ENCODE data around the gene DOLK. TPM values are rescaled to one million over a fixed set of nuclear protein-coding genes. Genes with fewer than 3 reads are reported as not detected.
A peak's percentile ranks its signal among the peaks of the same experiment; 100 is the strongest.

Gene DOLK
- total and polyA plus RNA-seq, 2 experiments from 2014 or later = 21.0 to 37.1 TPM

DNA sequence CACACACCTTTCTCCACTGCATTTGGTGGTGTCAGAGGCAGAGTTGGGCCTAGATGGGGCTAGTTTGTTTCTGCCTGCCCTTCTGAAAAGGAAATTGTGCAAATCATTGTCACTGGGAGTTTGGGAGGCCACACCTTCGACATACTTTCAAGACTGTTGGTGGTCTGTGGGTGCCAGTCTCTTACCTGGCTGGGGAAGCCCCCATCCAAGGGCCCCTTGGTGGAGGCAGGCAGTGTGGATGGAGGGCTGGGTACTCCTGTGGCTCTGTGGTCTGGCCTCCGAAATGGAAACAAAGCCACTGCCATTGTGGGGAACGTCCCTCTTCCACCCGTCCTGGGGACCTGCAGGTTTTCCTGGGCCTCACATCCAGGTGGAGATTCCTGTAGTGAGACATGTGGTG lies 37.5 kb downstream of the DOLK start:
- Histone ChIP-seq H3K9me3 (ENCODE audit: low read depth) (no peaks in the 10 kb centered on the region), H3K36me3 (peaks cover 11% of the 10 kb centered on the region)
- TF ChIP-seq, protein P1, sequence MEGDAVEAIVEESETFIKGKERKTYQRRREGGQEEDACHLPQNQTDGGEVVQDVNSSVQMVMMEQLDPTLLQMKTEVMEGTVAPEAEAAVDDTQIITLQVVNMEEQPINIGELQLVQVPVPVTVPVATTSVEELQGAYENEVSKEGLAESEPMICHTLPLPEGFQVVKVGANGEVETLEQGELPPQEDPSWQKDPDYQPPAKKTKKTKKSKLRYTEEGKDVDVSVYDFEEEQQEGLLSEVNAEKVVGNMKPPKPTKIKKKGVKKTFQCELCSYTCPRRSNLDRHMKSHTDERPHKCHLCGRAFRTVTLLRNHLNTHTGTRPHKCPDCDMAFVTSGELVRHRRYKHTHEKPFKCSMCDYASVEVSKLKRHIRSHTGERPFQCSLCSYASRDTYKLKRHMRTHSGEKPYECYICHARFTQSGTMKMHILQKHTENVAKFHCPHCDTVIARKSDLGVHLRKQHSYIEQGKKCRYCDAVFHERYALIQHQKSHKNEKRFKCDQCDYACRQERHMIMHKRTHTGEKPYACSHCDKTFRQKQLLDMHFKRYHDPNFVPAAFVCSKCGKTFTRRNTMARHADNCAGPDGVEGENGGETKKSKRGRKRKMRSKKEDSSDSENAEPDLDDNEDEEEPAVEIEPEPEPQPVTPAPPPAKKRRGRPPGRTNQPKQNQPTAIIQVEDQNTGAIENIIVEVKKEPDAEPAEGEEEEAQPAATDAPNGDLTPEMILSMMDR (IDR thresholded peaks at IDR 0.05; ENCODE audit: low read depth, low read length) = no peak

DNA sequence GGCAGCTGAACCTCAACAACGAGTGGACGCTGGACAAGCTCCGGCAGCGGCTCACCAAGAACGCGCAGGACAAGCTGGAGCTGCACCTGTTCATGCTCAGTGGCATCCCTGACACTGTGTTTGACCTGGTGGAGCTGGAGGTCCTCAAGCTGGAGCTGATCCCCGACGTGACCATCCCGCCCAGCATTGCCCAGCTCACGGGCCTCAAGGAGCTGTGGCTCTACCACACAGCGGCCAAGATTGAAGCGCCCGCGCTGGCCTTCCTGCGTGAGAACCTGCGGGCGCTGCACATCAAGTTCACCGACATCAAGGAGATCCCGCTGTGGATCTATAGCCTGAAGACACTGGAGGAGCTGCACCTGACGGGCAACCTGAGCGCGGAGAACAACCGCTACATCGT lies 39.0 kb downstream of the DOLK start:
- Histone ChIP-seq H3K4me1 (ENCODE audit: low read depth) (peaks cover 13% of the 10 kb centered on the region), H3K27ac (no peak overlapping the region), H3K27me3 (no peaks in the 10 kb centered on the region), H3K9me3 (ENCODE audit: low read depth) (no peaks in the 10 kb centered on the region), H3K4me3 (no peak overlapping the region), H3K36me3 (peaks cover 11% of the 10 kb centered on the region)
- no peak for DNase-seq (ENCODE audit: low read depth in 1 of 2, low spot score in 1 of 2)
- TF ChIP-seq, protein P1 (IDR thresholded peaks at IDR 0.05; ENCODE audit: low read depth, low read length) = no peak

More for the DNA sequence above, 37.5 kb downstream of the DOLK start:
- Histone ChIP-seq H3K27me3 (no peaks in the 10 kb centered on the region), H3K27ac (no peak overlapping the region), H3K4me3 (no peak overlapping the region), H3K4me1 (ENCODE audit: low read depth) (peaks cover 13% of the 10 kb centered on the region)
- no peak for DNase-seq (ENCODE audit: low read depth in 1 of 2, low spot score in 1 of 2)

DNA sequence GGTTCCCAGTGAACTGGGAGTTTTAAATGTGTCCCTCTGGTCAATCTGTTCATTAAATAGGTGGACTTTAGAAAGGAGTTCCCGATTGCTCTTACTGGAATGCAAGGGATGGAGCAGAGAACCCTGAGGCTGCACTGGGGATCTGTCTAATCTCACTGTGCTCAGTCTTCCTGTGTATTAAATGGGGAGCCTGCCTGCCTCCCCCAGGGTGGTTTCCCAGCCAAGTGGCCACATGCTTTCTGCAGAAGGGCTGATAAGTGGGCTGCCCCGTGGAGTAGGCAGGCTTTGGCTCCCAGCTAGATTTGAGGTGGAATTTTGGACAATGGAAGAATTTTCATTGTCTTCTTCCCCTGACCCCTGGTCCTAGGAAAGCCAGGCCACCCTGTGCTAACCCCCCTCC lies 40.7 kb downstream of the DOLK start:
- TF ChIP-seq, protein P1 (IDR thresholded peaks at IDR 0.05; ENCODE audit: low read depth, low read length) = no peak
- Histone ChIP-seq H3K36me3 (peaks cover 11% of the 10 kb centered on the region), H3K4me1 (ENCODE audit: low read depth) (peaks cover 9% of the 10 kb centered on the region), H3K27me3 (no peaks in the 10 kb centered on the region), H3K4me3 (no peak overlapping the region), H3K27ac (peak overlapping the region; percentile 10), H3K9me3 (ENCODE audit: low read depth) (no peaks in the 10 kb centered on the region)
- no peak for DNase-seq (ENCODE audit: low read depth in 1 of 2, low spot score in 1 of 2)

DNA sequence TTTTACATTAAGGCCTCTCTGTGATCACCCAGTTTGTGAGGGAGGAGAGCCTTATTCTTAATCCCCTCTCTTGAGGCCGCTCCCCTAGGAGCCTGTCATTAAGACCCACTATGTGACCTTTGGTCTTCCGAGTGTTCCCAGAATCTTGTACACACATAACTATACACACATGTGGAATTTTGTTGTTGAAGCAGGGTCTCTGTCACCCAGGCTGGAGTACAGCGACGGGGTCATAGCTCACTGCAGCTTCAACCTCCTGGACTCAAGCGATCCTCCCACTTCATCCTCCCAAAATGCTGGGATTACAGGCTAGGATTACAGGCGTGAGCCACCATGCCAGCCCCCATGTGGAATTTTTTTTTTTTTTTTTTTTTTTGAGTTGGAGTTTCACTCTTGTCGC lies 41.4 kb downstream of the DOLK start:
- peaks cover 1% of the 10 kb centered on the region for H3K4me1 ChIP-seq (ENCODE audit: low read depth)
- no peaks in the 10 kb centered on the region for H3K9me3 ChIP-seq (ENCODE audit: low read depth)
- H3K36me3 ChIP-seq = peaks cover 11% of the 10 kb centered on the region
- H3K27ac ChIP-seq = no peak overlapping the region
- no peak overlapping the region for H3K4me3 ChIP-seq
- no peak for DNase-seq (ENCODE audit: low read depth in 1 of 2, low spot score in 1 of 2)
- no peaks in the 10 kb centered on the region for H3K27me3 ChIP-seq
- TF ChIP-seq, protein P1 (IDR thresholded peaks at IDR 0.05; ENCODE audit: low read depth, low read length) = no peak

GRCh38 chr9:128903871-128904620 lies 43.4 kb downstream of the DOLK start:
- peaks cover 10% of the 10 kb centered on the region for H3K36me3 ChIP-seq
- no peaks in the 10 kb centered on the region for H3K4me1 ChIP-seq (ENCODE audit: low read depth)
- TF ChIP-seq, protein P1 (IDR thresholded peaks at IDR 0.05; ENCODE audit: low read depth, low read length) = no peak
- H3K4me3 ChIP-seq = no peak overlapping the region
- H3K9me3 ChIP-seq (ENCODE audit: low read depth) = no peaks in the 10 kb centered on the region
- H3K27ac ChIP-seq = no peak overlapping the region
- H3K27me3 ChIP-seq = no peaks in the 10 kb centered on the region
- no peak for DNase-seq (ENCODE audit: low read depth in 1 of 2, low spot score in 1 of 2)
